HL-60 (cell line): ENCODE data around the gene ABL2.

Source experiments
- CTCF ChIP-seq: IDR thresholded peaks from one replicate; pipeline ENCODE4 v1.5.1; 2011; ENCODE audit warnings: low read length, control low read depth, inconsistent platforms; ENCODE audit not compliant: insufficient read depth
- POLR2AphosphoS5 ChIP-seq: IDR thresholded peaks from 2 replicates; pipeline ENCODE4 v1.6.1; 2012; ENCODE audit warnings: low read depth
- REST ChIP-seq: IDR thresholded peaks from 2 replicates; pipeline ENCODE4 v1.6.1; 2012; ENCODE audit warnings: low read depth; ENCODE audit not compliant: insufficient replicate concordance

GRCh38 chr1:179108644-179109043 is 120.8 kb downstream of the ABL2 start:
- TF ChIP-seq CTCF (no peak), POLR2AphosphoS5 (no peak), REST (no peak)
